NCI-H460 (cell line): ENCODE data around the gene ANK3. TPM values are rescaled to one million over a fixed set of nuclear protein-coding genes. Genes with fewer than 3 reads are reported as not detected.

Source experiments
- DNase-seq: peaks from one replicate; pipeline ENCODE4 v3.0.0-alpha.2; 2016; ENCODE audit warnings: low read depth; ENCODE audit errors: extremely low read depth
- total RNA-seq: library from RNA; depleted of rRNA; stranded (reverse); fragments of >200 nt; shearing (Covaris generic); gene quantifications from 2 replicates; pipeline ENCODE4 v1.2.3, GENCODE V29; 2014

ANK3 gene
- total RNA-seq, 1 experiment from 2014 or later, result 65.7 TPM

GRCh38 chr10:60239228-60239627 is 150.4 kb downstream of the ANK3 start:
- no peak for DNase-seq

GRCh38 chr10:60238759-60239100 is 150.9 kb downstream of the ANK3 start:
- no peak for DNase-seq

GRCh38 chr10:60237977-60238758 is 151.5 kb downstream of the ANK3 start:
- DNase-seq, result peak; percentile 54

- DNase-seq, result no peak
Observed at GRCh38 chr10:60236869-60237524, 152.7 kb downstream of the ANK3 start.

GRCh38 chr10:60235001-60235400 is 154.7 kb downstream of the ANK3 start:
- no peak for DNase-seq

GRCh38 chr10:60234551-60234950 is 155.1 kb downstream of the ANK3 start:
- DNase-seq, result no peak

- DNase-seq, result no peak
Observed at GRCh38 chr10:60230892-60231291, 158.8 kb downstream of the ANK3 start.

GRCh38 chr10:60224066-60224705 is 165.5 kb downstream of the ANK3 start:
- no peak for DNase-seq

- DNase-seq, result no peak
Observed at GRCh38 chr10:60222047-60222446, 167.6 kb downstream of the ANK3 start.

- no peak for DNase-seq
Observed at GRCh38 chr10:60212195-60212594, 177.5 kb downstream of the ANK3 start.

GRCh38 chr10:60209874-60210570 is 179.7 kb downstream of the ANK3 start:
- DNase-seq, result no peak

- peak; percentile 63 for DNase-seq
Observed at GRCh38 chr10:60208676-60209269, 180.9 kb downstream of the ANK3 start.

- DNase-seq, result no peak
Observed at GRCh38 chr10:60207894-60208293, 181.8 kb downstream of the ANK3 start.

- DNase-seq, result no peak
Observed at GRCh38 chr10:60206735-60207134, 182.9 kb downstream of the ANK3 start.

GRCh38 chr10:60205741-60206140 is 183.9 kb downstream of the ANK3 start:
- no peak for DNase-seq

- peak; percentile 46 for DNase-seq
Observed at GRCh38 chr10:60203993-60204618, 185.6 kb downstream of the ANK3 start.

GRCh38 chr10:60200682-60201053 is 189.0 kb downstream of the ANK3 start:
- no peak for DNase-seq

GRCh38 chr10:60200012-60200681 is 189.5 kb downstream of the ANK3 start:
- DNase-seq, result no peak

- no peak for DNase-seq
Observed at GRCh38 chr10:60197206-60197605, 192.5 kb downstream of the ANK3 start.

- no peak for DNase-seq
Observed at GRCh38 chr10:60194421-60194820, 195.3 kb downstream of the ANK3 start.
